Natural killer cell (primary cell): ENCODE results near the gene TTLL11. TPM values are rescaled to one million over a fixed set of nuclear protein-coding genes. Genes with fewer than 3 reads are reported as not detected.

Experiments used
- ATAC-seq, 3 donors: fragments of 150-1000 bp in 2 of 3; fragments of 200-7000 bp in 1 of 3; cut with Tn5 transposase; 1 replicate in 1 of 3; 2 replicates in 2 of 3; pipeline ENCODE4 v1.10.0; 2021; ENCODE audit warnings: mild to moderate bottlenecking in 2 of 3, moderate library complexity in 2 of 3
- DNase-seq, 2 donors: peaks; one replicate each; pipeline versions ENCODE4 v3.0.0 to v3.0.0-alpha.2; 2013 to 2021; ENCODE audit warnings: mixed read lengths in 1 of 2
- H3K27ac ChIP-seq: one replicate; pipeline ENCODE4 v1.5.1; 2013; ENCODE audit warnings: mild to moderate bottlenecking, low read length
- H3K27me3 ChIP-seq: one replicate; pipeline ENCODE4 v1.6.1; 2013; ENCODE audit warnings: low read length; ENCODE audit not compliant: control insufficient read depth, insufficient read depth
- H3K36me3 ChIP-seq: one replicate; pipeline ENCODE4 v1.6.1; 2013; ENCODE audit warnings: low read length; ENCODE audit not compliant: control insufficient read depth, insufficient read depth
- H3K4me1 ChIP-seq: one replicate; pipeline ENCODE4 v1.6.1; 2013; ENCODE audit warnings: low read length; ENCODE audit not compliant: control insufficient read depth, insufficient read depth
- H3K4me3 ChIP-seq: one replicate; pipeline ENCODE4 v1.5.1; 2013; ENCODE audit warnings: low read length
- H3K9me3 ChIP-seq: one replicate; pipeline ENCODE4 v1.6.1; 2013; ENCODE audit warnings: low read length; ENCODE audit not compliant: control insufficient read depth, insufficient read depth
- H3K27ac Mint-ChIP-seq, 2 donors: one replicate each; pipeline ENCODE4 v1.8.0; 2022; ENCODE audit warnings: mild to moderate bottlenecking in 2 of 2, mixed read lengths in 2 of 2, moderate library complexity in 1 of 2
- H3K27me3 Mint-ChIP-seq, 2 donors: one replicate each; pipeline ENCODE4 v1.8.0; 2022; ENCODE audit warnings: low read depth in 2 of 2, mixed read lengths in 2 of 2
- H3K36me3 Mint-ChIP-seq: one replicate; pipeline ENCODE4 v1.8.0; 2022; ENCODE audit warnings: mixed read lengths
- H3K4me1 Mint-ChIP-seq, 2 donors: one replicate each; pipeline ENCODE4 v1.8.0; 2022; ENCODE audit warnings: mixed read lengths in 2 of 2
- H3K4me3 Mint-ChIP-seq: one replicate; pipeline ENCODE4 v1.8.0; 2022; ENCODE audit warnings: mild to moderate bottlenecking, moderate library complexity, mixed read lengths
- H3K9me3 Mint-ChIP-seq, 2 donors: one replicate each; pipeline ENCODE4 v1.8.0; 2022; ENCODE audit warnings: mixed read lengths in 2 of 2
- WGBS: methylation state at CpG from one replicate; pipeline ENCODE4 v1.1.7; 2013; ENCODE audit warnings: missing lambda C conversion rate; ENCODE audit not compliant: insufficient coverage; 5-methylcytosine and 5-hydroxymethylcytosine counted together
- intact Hi-C: fragments of 100-400 bp; cut with micrococcal nuclease; formaldehyde crosslinking; loops from one replicate; pipeline ENCODE4 v1.14.2; 2022
- total RNA-seq, 4 donors: library from RNA; stranded (reverse); fragments of 120-200 nt in 1 of 4; gene quantifications; one replicate each; pipeline versions ENCODE4 v1.2.3 to v1.2.4, GENCODE V29; 2013 to 2022
- TF ChIP-seq, protein P1 (sequence below): fragments of 200-600 bp; IDR thresholded peaks from one replicate; pipeline ENCODE4 v1.8.0; 2022; ENCODE audit warnings: antibody characterized with exemption

The TTLL11 gene
- total RNA-seq, 3 donors from 2014 or later (not counting 1 experiment from before 2014, with no cell fraction given), result 3.4 to 4.6 (median 3.6) TPM

DNA sequence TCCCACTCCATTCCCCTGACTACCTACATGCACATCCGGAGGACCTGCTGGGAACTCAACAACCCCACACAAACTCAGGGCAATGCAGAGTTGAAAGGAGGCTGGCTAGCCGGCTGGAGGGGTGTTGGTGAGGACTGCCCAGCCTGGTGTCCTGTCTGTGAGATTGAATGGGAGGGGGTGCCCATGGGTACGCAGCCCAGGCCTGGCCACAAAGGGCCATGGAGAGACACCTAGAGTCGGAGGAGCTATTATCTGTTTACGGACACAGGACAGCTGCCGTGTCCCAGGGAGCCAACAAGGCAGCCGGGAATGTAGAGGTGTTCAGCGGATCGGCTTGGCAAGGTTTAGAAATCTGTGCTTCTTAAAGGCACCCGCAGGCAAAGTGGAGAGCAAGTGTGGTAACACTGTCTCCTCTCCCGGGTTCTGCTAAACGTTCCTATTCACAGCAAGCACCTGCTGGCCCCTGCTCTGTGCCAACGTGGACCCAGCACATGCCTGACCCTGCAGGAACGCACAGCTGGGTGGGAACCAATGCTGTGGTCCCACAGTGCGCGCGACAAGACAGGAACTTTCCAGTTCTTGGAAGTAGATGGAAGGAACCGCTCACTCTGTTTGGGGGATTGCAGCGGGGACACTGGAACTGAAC is 275.0 kb downstream of the TTLL11 start:
- ATAC-seq (no peak), DNase-seq (no peak)
- no peak overlapping the region for H3K4me3 ChIP-seq
- no peak overlapping the region for H3K4me3 Mint-ChIP-seq
- H3K27me3 ChIP-seq, result no peaks in the 10 kb centered on the region
- no peaks in the 10 kb centered on the region for H3K36me3 Mint-ChIP-seq
- no peaks in the 10 kb centered on the region for H3K27me3 Mint-ChIP-seq
- H3K4me1 Mint-ChIP-seq, result no peaks in the 10 kb centered on the region
- H3K36me3 ChIP-seq, result no peaks in the 10 kb centered on the region
- no peaks in the 10 kb centered on the region for H3K9me3 Mint-ChIP-seq
- no peak overlapping the region for H3K27ac Mint-ChIP-seq
- H3K27ac ChIP-seq, result no peak overlapping the region
- WGBS, result 87% methylated on average over 18 of the region's 19 CpGs
- H3K4me1 ChIP-seq, result peaks cover 2% of the 10 kb centered on the region
- TF ChIP-seq, protein P1, sequence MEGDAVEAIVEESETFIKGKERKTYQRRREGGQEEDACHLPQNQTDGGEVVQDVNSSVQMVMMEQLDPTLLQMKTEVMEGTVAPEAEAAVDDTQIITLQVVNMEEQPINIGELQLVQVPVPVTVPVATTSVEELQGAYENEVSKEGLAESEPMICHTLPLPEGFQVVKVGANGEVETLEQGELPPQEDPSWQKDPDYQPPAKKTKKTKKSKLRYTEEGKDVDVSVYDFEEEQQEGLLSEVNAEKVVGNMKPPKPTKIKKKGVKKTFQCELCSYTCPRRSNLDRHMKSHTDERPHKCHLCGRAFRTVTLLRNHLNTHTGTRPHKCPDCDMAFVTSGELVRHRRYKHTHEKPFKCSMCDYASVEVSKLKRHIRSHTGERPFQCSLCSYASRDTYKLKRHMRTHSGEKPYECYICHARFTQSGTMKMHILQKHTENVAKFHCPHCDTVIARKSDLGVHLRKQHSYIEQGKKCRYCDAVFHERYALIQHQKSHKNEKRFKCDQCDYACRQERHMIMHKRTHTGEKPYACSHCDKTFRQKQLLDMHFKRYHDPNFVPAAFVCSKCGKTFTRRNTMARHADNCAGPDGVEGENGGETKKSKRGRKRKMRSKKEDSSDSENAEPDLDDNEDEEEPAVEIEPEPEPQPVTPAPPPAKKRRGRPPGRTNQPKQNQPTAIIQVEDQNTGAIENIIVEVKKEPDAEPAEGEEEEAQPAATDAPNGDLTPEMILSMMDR, result no peak
- H3K9me3 ChIP-seq, result no peaks in the 10 kb centered on the region
- intact Hi-C loops, result no loop called here

DNA sequence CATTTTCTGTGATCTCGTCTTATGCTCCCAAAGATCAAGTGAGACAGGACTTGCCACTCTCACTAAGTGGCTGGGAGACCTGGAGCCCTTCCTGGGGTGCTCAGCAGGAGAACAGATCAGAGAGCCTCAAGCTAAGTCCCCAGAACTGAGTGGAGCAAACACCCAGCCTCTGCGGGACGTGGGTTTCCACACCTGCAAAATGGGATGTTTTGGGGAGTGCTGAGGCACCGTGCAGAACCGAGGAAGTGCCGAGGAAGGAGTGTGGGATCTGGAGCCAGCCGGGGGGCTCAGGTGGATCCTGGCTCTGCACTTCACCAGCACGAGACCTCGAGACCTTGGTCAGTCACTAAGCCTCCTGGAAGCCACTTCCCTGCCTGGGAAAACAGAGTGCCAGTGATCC is 275.6 kb downstream of the TTLL11 start:
- TF ChIP-seq, protein P1, result no peak
- no peaks in the 10 kb centered on the region for H3K9me3 Mint-ChIP-seq
- H3K36me3 Mint-ChIP-seq, result no peaks in the 10 kb centered on the region
- H3K9me3 ChIP-seq, result no peaks in the 10 kb centered on the region
- no peaks in the 10 kb centered on the region for H3K27me3 ChIP-seq
- H3K4me3 ChIP-seq, result no peak overlapping the region
- intact Hi-C loops, result no loop called here
- no peaks in the 10 kb centered on the region for H3K4me1 Mint-ChIP-seq
- no peaks in the 10 kb centered on the region for H3K36me3 ChIP-seq
- no peak overlapping the region for H3K27ac ChIP-seq
- no peaks in the 10 kb centered on the region for H3K4me1 ChIP-seq
- 83% methylated on average over 9 of the region's 9 CpGs for WGBS
- no peaks in the 10 kb centered on the region for H3K27me3 Mint-ChIP-seq
- H3K4me3 Mint-ChIP-seq, result no peak overlapping the region
- ATAC-seq, result no peak
- H3K27ac Mint-ChIP-seq, result no peak overlapping the region
- DNase-seq, result no peak

DNA sequence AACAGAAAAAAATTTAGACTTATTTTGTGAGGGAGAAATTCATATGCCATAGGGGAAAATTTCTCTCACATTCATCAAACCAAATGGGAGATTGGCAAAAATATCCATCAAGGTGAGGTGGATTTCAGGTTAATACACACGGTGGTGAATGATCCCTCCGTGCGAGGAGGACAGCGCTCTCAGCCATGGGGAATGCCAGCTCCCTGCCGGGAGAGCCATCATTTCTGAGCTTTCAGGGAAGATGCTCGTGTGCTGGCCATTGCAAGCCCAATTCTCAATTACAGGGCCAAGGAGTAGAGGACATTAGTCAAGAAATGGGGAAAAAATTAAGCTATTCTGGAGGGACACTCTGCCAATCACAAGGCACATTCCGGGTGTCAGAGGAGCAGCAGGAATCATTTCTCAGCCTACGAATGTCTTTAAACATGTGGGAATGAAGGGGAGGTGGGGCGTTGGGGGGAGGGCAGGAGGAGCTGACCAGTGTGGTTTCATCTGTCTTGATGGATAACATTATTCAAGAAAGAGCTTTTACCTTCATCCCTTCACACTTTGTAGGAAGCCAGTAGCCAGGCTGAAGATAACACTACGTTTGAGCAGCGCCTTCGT is 276.2 kb downstream of the TTLL11 start:
- no peak overlapping the region for H3K4me3 Mint-ChIP-seq
- H3K36me3 Mint-ChIP-seq, result no peaks in the 10 kb centered on the region
- no peak overlapping the region for H3K27ac Mint-ChIP-seq
- Histone ChIP-seq H3K9me3 (no peaks in the 10 kb centered on the region), H3K36me3 (no peaks in the 10 kb centered on the region), H3K4me1 (no peaks in the 10 kb centered on the region), H3K27ac (no peak overlapping the region), H3K4me3 (no peak overlapping the region), H3K27me3 (no peaks in the 10 kb centered on the region)
- intact Hi-C loops, result no loop called here
- DNase-seq (no peak), ATAC-seq (no peak)
- H3K9me3 Mint-ChIP-seq, result no peaks in the 10 kb centered on the region
- H3K4me1 Mint-ChIP-seq, result no peaks in the 10 kb centered on the region
- WGBS, result 85% methylated on average over 11 of the region's 12 CpGs
- H3K27me3 Mint-ChIP-seq, result no peaks in the 10 kb centered on the region
- TF ChIP-seq, protein P1, result no peak

DNA sequence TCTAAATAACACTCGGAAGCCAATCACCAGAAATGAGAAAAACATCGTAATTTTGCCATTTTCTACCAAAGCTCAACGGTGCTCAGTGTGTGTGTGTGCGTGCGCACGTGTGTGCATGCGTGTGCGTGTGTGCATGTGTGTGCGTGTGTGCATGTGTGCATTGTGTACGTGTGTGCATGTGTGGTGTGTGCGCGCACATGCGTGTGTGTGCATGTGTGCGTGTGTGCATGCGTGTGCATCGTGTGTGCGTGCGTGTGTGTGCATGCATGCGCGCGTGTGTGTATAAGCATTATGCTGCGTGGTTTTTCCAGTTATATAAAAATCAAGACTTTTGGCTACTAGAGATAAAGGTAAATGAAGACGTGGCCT is 276.7 kb downstream of the TTLL11 start:
- Mint-ChIP-seq H3K9me3 (no peaks in the 10 kb centered on the region), H3K36me3 (no peaks in the 10 kb centered on the region), H3K4me3 (no peak overlapping the region), H3K27ac (no peak overlapping the region), H3K27me3 (no peaks in the 10 kb centered on the region), H3K4me1 (no peaks in the 10 kb centered on the region)
- no peak for ATAC-seq
- Histone ChIP-seq H3K9me3 (no peaks in the 10 kb centered on the region), H3K27ac (no peak overlapping the region), H3K4me1 (no peaks in the 10 kb centered on the region), H3K27me3 (no peaks in the 10 kb centered on the region), H3K36me3 (no peaks in the 10 kb centered on the region), H3K4me3 (no peak overlapping the region)
- no peak for DNase-seq
- 88% methylated on average over 22 of the region's 23 CpGs for WGBS
- intact Hi-C loops, result no loop called here
- TF ChIP-seq, protein P1, result no peak
